ENCODE data around the gene STAC3.

The STAC3 gene

GRCh38 chr12:57215668-57216013 lies 35.3 kb downstream of the STAC3 start:
- Histone ChIP-seq H3K4me1 (ENCODE audit: control insufficient read depth, insufficient read depth, low read length) (peaks cover 44% of the 10 kb centered on the region), H3K9me3 (ENCODE audit: control insufficient read depth, low read length) (no peaks in the 10 kb centered on the region), H3K27ac (ENCODE audit: insufficient read depth, low read depth, low read length, poor library complexity, severe bottlenecking) (no peak overlapping the region), H3K27me3 (ENCODE audit: control insufficient read depth, insufficient read depth, low read length, poor library complexity, severe bottlenecking) (peaks cover 72% of the 10 kb centered on the region), H3K4me3 (ENCODE audit: insufficient read depth, low read depth, low read length) (no peak overlapping the region), H3K36me3 (ENCODE audit: control insufficient read depth, insufficient read depth, low read length) (no peaks in the 10 kb centered on the region)
- 43% methylated on average over 7 of the region's 7 CpGs for WGBS, 2 experiments

DNA sequence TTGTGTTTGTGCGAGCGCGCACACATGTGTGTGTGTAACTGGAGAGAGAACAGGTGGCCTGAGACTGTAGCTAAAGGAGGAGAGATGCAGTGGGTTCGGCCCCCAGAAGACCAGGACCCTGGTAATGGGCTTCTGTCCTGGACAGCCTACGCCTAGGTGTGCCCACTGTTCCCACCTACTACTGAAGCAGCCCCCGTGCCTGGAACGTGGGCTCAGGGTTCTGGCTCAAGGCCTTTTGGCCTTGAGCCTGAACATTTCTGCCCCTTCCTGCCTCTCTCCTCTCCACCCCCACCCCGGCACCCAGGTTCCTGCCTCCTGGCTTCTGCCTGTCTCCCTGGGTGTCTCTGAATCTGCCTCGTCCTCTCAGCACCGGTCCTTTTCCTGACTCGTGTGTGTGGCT lies 35.9 kb downstream of the STAC3 start:
- peaks cover 66% of the 10 kb centered on the region for H3K27me3 ChIP-seq (ENCODE audit: control insufficient read depth, insufficient read depth, low read length, poor library complexity, severe bottlenecking)
- H3K27ac ChIP-seq (ENCODE audit: insufficient read depth, low read depth, low read length, poor library complexity, severe bottlenecking), result no peak overlapping the region
- WGBS, 2 experiments, result 68 to 70% methylated on average over 11 of the region's 11 CpGs
- H3K4me3 ChIP-seq (ENCODE audit: insufficient read depth, low read depth, low read length), result no peak overlapping the region
- H3K36me3 ChIP-seq (ENCODE audit: control insufficient read depth, insufficient read depth, low read length), result no peaks in the 10 kb centered on the region
- H3K9me3 ChIP-seq (ENCODE audit: control insufficient read depth, low read length), result no peaks in the 10 kb centered on the region
- H3K4me1 ChIP-seq (ENCODE audit: control insufficient read depth, insufficient read depth, low read length), result peaks cover 38% of the 10 kb centered on the region

- no peak overlapping the region for H3K4me3 ChIP-seq (ENCODE audit: insufficient read depth, low read depth, low read length)
- peaks cover 60% of the 10 kb centered on the region for H3K27me3 ChIP-seq (ENCODE audit: control insufficient read depth, insufficient read depth, low read length, poor library complexity, severe bottlenecking)
- H3K4me1 ChIP-seq (ENCODE audit: control insufficient read depth, insufficient read depth, low read length), result peaks cover 32% of the 10 kb centered on the region
- H3K9me3 ChIP-seq (ENCODE audit: control insufficient read depth, low read length), result no peaks in the 10 kb centered on the region
- no peaks in the 10 kb centered on the region for H3K36me3 ChIP-seq (ENCODE audit: control insufficient read depth, insufficient read depth, low read length)
- 7 to 8% methylated on average over 14 of the region's 14 CpGs for WGBS, 2 experiments
- no peak overlapping the region for H3K27ac ChIP-seq (ENCODE audit: insufficient read depth, low read depth, low read length, poor library complexity, severe bottlenecking)
Measured at GRCh38 chr12:57214398-57214781, 36.6 kb downstream of the STAC3 start.

DNA sequence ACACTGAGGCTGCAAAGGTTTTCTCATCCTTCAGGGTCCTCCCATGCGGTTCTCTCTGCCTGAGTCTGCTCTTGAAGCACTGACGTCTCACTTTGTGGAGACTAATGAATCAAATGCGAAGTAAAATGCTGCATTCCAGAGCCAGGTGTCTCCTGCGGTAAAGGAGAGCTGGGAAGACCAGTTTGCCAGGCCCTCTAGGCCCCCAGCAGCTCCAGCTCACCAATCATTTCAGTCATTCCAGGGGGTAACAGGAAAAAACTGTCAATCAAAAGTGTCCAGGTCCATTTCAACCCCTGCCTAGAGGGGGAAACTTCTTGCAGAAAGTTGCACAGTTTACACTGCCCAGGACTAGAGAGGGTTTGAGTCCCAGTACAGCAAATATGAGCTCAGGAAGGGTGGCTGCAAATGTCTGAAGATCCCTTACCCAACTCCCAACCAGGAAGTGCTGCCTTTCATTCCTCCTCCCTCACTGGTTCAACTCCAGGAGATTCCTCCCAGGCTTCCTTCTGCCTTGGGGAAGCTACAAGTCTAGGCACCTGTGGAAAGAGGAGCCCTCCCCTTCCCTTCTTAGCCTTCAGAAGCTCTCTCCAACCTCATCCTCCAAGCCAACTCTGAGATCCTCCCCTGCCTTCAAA lies 37.1 kb downstream of the STAC3 start:
- H3K27ac ChIP-seq (ENCODE audit: insufficient read depth, low read depth, low read length, poor library complexity, severe bottlenecking), result no peak overlapping the region
- H3K4me3 ChIP-seq (ENCODE audit: insufficient read depth, low read depth, low read length), result no peak overlapping the region
- WGBS, 2 experiments, result 68 to 75% methylated on average over 4 of the region's 4 CpGs

GRCh38 chr12:57213058-57213715 lies 37.8 kb downstream of the STAC3 start:
- no peak overlapping the region for H3K27ac ChIP-seq (ENCODE audit: insufficient read depth, low read depth, low read length, poor library complexity, severe bottlenecking)
- H3K36me3 ChIP-seq (ENCODE audit: control insufficient read depth, insufficient read depth, low read length), result peaks cover 2% of the 10 kb centered on the region
- WGBS, 2 experiments, result 8 to 14% methylated on average over 11 to 12 of the region's 16 CpGs
- peaks cover 25% of the 10 kb centered on the region for H3K4me1 ChIP-seq (ENCODE audit: control insufficient read depth, insufficient read depth, low read length)
- peaks cover 48% of the 10 kb centered on the region for H3K27me3 ChIP-seq (ENCODE audit: control insufficient read depth, insufficient read depth, low read length, poor library complexity, severe bottlenecking)
- no peaks in the 10 kb centered on the region for H3K9me3 ChIP-seq (ENCODE audit: control insufficient read depth, low read length)
- H3K4me3 ChIP-seq (ENCODE audit: insufficient read depth, low read depth, low read length), result no peak overlapping the region

More for the DNA sequence above, 37.1 kb downstream of the STAC3 start:
- Histone ChIP-seq H3K9me3 (ENCODE audit: control insufficient read depth, low read length) (no peaks in the 10 kb centered on the region), H3K27me3 (ENCODE audit: control insufficient read depth, insufficient read depth, low read length, poor library complexity, severe bottlenecking) (peaks cover 55% of the 10 kb centered on the region), H3K36me3 (ENCODE audit: control insufficient read depth, insufficient read depth, low read length) (no peaks in the 10 kb centered on the region), H3K4me1 (ENCODE audit: control insufficient read depth, insufficient read depth, low read length) (peaks cover 27% of the 10 kb centered on the region)

DNA sequence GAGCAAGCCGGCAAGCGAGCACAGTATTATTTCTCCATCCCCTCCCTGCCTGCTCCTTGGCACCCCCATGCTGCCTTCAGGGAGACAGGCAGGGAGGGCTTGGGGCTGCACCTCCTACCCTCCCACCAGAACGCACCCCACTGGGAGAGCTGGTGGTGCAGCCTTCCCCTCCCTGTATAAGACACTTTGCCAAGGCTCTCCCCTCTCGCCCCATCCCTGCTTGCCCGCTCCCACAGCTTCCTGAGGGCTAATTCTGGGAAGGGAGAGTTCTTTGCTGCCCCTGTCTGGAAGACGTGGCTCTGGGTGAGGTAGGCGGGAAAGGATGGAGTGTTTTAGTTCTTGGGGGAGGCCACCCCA lies 38.3 kb downstream of the STAC3 start:
- no peak overlapping the region for H3K4me3 ChIP-seq (ENCODE audit: insufficient read depth, low read depth, low read length)
- H3K9me3 ChIP-seq (ENCODE audit: control insufficient read depth, low read length), result no peaks in the 10 kb centered on the region
- peaks cover 24% of the 10 kb centered on the region for H3K4me1 ChIP-seq (ENCODE audit: control insufficient read depth, insufficient read depth, low read length)
- WGBS, 2 experiments, result 82 to 86% methylated on average over 7 of the region's 7 CpGs
- H3K36me3 ChIP-seq (ENCODE audit: control insufficient read depth, insufficient read depth, low read length), result peaks cover 7% of the 10 kb centered on the region
- H3K27ac ChIP-seq (ENCODE audit: insufficient read depth, low read depth, low read length, poor library complexity, severe bottlenecking), result no peak overlapping the region
- H3K27me3 ChIP-seq (ENCODE audit: control insufficient read depth, insufficient read depth, low read length, poor library complexity, severe bottlenecking), result peaks cover 43% of the 10 kb centered on the region

DNA sequence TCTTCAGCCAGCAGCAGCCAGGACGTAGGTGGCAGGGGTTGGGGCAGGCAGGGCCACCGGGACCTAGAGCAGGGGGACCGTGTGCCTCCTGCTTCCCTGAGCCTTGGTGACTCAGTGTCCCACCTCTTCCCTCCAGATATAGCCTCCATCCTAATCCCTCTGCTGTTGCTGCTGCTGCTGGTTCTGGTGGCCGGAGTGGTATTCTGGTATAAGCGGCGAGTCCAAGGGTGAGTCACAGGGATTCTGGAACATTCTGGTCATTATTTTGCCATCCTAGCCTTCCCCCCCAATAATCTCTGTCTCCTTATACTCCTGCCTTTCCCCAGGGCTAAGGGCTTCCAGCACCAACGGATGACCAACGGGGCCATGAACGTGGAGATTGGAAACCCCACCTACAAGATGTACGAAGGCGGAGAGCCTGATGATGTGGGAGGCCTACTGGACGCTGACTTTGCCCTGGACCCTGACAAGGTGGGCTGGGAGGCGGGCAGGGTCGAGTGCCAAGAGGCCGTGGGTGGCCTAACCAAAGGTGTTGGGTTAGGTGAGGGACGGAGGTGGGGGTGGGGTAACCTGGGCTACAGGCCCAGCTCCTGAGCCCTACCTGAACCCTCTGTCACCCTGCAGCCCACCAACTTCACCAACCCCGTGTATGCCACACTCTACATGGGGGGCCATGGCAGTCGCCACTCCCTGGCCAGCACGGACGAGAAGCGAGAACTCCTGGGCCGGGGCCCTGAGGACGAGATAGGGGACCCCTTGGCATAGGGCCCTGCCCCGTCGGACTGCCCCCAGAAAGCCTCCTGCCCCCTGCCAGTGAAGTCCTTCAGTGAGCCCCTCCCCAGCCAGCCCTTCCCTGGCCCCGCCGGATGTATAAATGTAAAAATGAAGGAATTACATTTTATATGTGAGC lies 38.9 kb downstream of the STAC3 start:
- no peak overlapping the region for H3K4me3 ChIP-seq (ENCODE audit: insufficient read depth, low read depth, low read length)
- H3K9me3 ChIP-seq (ENCODE audit: control insufficient read depth, low read length), result no peaks in the 10 kb centered on the region
- no peak overlapping the region for H3K27ac ChIP-seq (ENCODE audit: insufficient read depth, low read depth, low read length, poor library complexity, severe bottlenecking)
- peaks cover 36% of the 10 kb centered on the region for H3K27me3 ChIP-seq (ENCODE audit: control insufficient read depth, insufficient read depth, low read length, poor library complexity, severe bottlenecking)
- H3K36me3 ChIP-seq (ENCODE audit: control insufficient read depth, insufficient read depth, low read length), result peaks cover 9% of the 10 kb centered on the region
- WGBS, 2 experiments, result 94% methylated on average over 27 of the region's 27 CpGs
- H3K4me1 ChIP-seq (ENCODE audit: control insufficient read depth, insufficient read depth, low read length), result peaks cover 18% of the 10 kb centered on the region

GRCh38 chr12:57210926-57211692 lies 39.9 kb downstream of the STAC3 start:
- Histone ChIP-seq H3K4me1 (ENCODE audit: control insufficient read depth, insufficient read depth, low read length) (peaks cover 14% of the 10 kb centered on the region), H3K27me3 (ENCODE audit: control insufficient read depth, insufficient read depth, low read length, poor library complexity, severe bottlenecking) (peaks cover 27% of the 10 kb centered on the region), H3K27ac (ENCODE audit: insufficient read depth, low read depth, low read length, poor library complexity, severe bottlenecking) (no peak overlapping the region), H3K9me3 (ENCODE audit: control insufficient read depth, low read length) (no peaks in the 10 kb centered on the region), H3K36me3 (ENCODE audit: control insufficient read depth, insufficient read depth, low read length) (peaks cover 12% of the 10 kb centered on the region), H3K4me3 (ENCODE audit: insufficient read depth, low read depth, low read length) (no peak overlapping the region)
- 93 to 94% methylated on average over 16 of the region's 16 CpGs for WGBS, 2 experiments

DNA sequence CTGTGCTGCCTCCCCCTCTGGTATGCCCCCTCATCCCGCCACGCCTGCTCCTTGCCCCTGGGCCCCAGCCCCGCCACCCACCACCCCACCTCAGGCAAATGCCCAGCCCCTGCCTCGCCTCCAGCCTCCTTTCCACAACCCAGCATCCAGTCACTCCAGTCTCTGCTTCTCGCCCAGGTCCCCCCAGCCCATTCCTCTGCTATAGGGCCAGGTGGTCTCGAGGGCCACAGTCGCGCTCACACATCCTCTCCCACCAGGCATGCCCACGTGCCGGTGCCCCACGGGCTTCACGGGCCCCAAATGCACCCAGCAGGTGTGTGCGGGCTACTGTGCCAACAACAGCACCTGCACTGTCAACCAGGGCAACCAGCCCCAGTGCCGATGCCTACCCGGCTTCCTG lies 40.5 kb downstream of the STAC3 start:
- Histone ChIP-seq H3K4me3 (ENCODE audit: insufficient read depth, low read depth, low read length) (no peak overlapping the region), H3K27me3 (ENCODE audit: control insufficient read depth, insufficient read depth, low read length, poor library complexity, severe bottlenecking) (peaks cover 20% of the 10 kb centered on the region), H3K9me3 (ENCODE audit: control insufficient read depth, low read length) (no peaks in the 10 kb centered on the region), H3K4me1 (ENCODE audit: control insufficient read depth, insufficient read depth, low read length) (peaks cover 9% of the 10 kb centered on the region), H3K27ac (ENCODE audit: insufficient read depth, low read depth, low read length, poor library complexity, severe bottlenecking) (no peak overlapping the region), H3K36me3 (ENCODE audit: control insufficient read depth, insufficient read depth, low read length) (peaks cover 18% of the 10 kb centered on the region)
- WGBS, 2 experiments, result 95 to 96% methylated on average over 15 of the region's 15 CpGs
